IMR-90 (cell line): ENCODE data around the gene ZNF862. TPM values are rescaled to one million over a fixed set of nuclear protein-coding genes. Genes with fewer than 3 reads are reported as not detected.

Experiments used
- ATAC-seq: fragments of 200-7000 bp; cut with Tn5 transposase; 2 replicates; pipeline ENCODE4 v1.9.1; 2020; ENCODE audit warnings: low read depth, mild to moderate bottlenecking, moderate library complexity
- BruUV-seq: library from RNA; stranded (reverse); fragments of 400-500 nt; replicated peaks from 2 replicates; lab custom pipeline; 2021; lab: Mats Ljungman, UMichigan
- CTCF ChIA-PET: fragments of 300-600 bp; formaldehyde crosslinking; extraction: SDS; loops from one replicate; lab custom pipeline; 2021; ENCODE audit warnings: antibody characterized with exemption; lab: Yijun Ruan, JAX
- POLR2A ChIA-PET: fragments of 300-600 bp; sonication (Branson Sonifier 250); formaldehyde crosslinking; loops from one replicate; lab custom pipeline; 2022; ENCODE audit warnings: antibody characterized with exemption; ENCODE audit not compliant: unreplicated experiment; lab: Charles Lee
- DNase-seq: peaks from one replicate; pipeline ENCODE4 v3.0.0; 2013
- H2AFZ ChIP-seq: replicated peaks from 2 replicates; pipeline ENCODE3; 2013; ENCODE audit warnings: low read length, mild to moderate bottlenecking; ENCODE audit not compliant: poor library complexity
- H2AK5ac ChIP-seq: 2 replicates; pipeline ENCODE4 v1.6.1; 2013; ENCODE audit warnings: low read depth, low read length, inconsistent platforms
- H2AK9ac ChIP-seq: replicated peaks from 2 replicates; pipeline ENCODE3; 2013; ENCODE audit warnings: mild to moderate bottlenecking, low read depth, low read length, moderate library complexity; ENCODE audit not compliant: poor library complexity
- H2BK120ac ChIP-seq: 2 replicates; pipeline ENCODE4 v1.6.1; 2013; ENCODE audit warnings: low read depth, low read length, inconsistent platforms
- H2BK15ac ChIP-seq: 3 replicates; pipeline ENCODE4 v1.6.1; 2013; ENCODE audit warnings: low read depth, low read length, inconsistent platforms
- H2BK20ac ChIP-seq: 2 replicates; pipeline ENCODE4 v1.6.1; 2013; ENCODE audit warnings: low read depth, mild to moderate bottlenecking, inconsistent platforms, low read length, moderate library complexity
- H2BK5ac ChIP-seq: 2 replicates; pipeline ENCODE4 v1.6.1; 2013; ENCODE audit warnings: mild to moderate bottlenecking, low read depth, low read length, inconsistent platforms; ENCODE audit not compliant: poor library complexity, severe bottlenecking
- H3K14ac ChIP-seq: replicated peaks from 2 replicates; pipeline ENCODE4 v1.6.1; 2013; ENCODE audit warnings: low read depth, low read length, inconsistent platforms
- H3K18ac ChIP-seq: 2 replicates; pipeline ENCODE4 v1.6.1; 2013; ENCODE audit warnings: low read depth, low read length, control low read depth
- H3K23ac ChIP-seq: 2 replicates; pipeline ENCODE4 v1.6.1; 2013; ENCODE audit warnings: low read depth, low read length, inconsistent platforms
- H3K27ac ChIP-seq: 2 replicates; pipeline ENCODE4 v1.5.1; 2013; ENCODE audit warnings: mild to moderate bottlenecking, control low read depth, low read length; ENCODE audit not compliant: insufficient read depth
- H3K27me3 ChIP-seq: 2 replicates; pipeline ENCODE4 v1.6.1; 2013; ENCODE audit warnings: low read length; ENCODE audit not compliant: control insufficient read depth, insufficient read depth
- H3K36me3 ChIP-seq: 2 replicates; pipeline ENCODE4 v1.6.1; 2013; ENCODE audit warnings: low read length, mixed read lengths; ENCODE audit not compliant: control insufficient read depth, insufficient read depth
- H3K4ac ChIP-seq: 2 replicates; pipeline ENCODE4 v1.6.1; 2013; ENCODE audit warnings: low read depth, low read length, inconsistent platforms
- H3K4me1 ChIP-seq: 2 replicates; pipeline ENCODE4 v1.6.1; 2013; ENCODE audit warnings: low read length, mixed read lengths; ENCODE audit not compliant: control insufficient read depth, insufficient read depth
- H3K4me2 ChIP-seq: 2 replicates; pipeline ENCODE4 v1.6.1; 2013; ENCODE audit warnings: low read depth, mild to moderate bottlenecking, control low read depth, low read length, moderate library complexity
- H3K4me3 ChIP-seq: 2 replicates; pipeline ENCODE4 v1.5.1; 2013; ENCODE audit warnings: low read depth, mild to moderate bottlenecking, control low read depth, low read length, moderate library complexity; ENCODE audit not compliant: insufficient read depth
- H3K56ac ChIP-seq: 2 replicates; pipeline ENCODE4 v1.6.1; 2013; ENCODE audit warnings: low read length, inconsistent platforms; ENCODE audit not compliant: insufficient read depth; ENCODE audit errors: extremely low read depth
- H3K79me1 ChIP-seq, 2 experiments: 2 replicates each; pipeline ENCODE4 v1.6.1; 2013; ENCODE audit warnings: low read length in 2 of 2, inconsistent platforms in 1 of 2, low read depth in 1 of 2
- H3K9ac ChIP-seq: 2 replicates; pipeline ENCODE4 v1.6.1; 2013; ENCODE audit warnings: low read depth, low read length, control low read depth
- H3K9me1 ChIP-seq: 2 replicates; pipeline ENCODE4 v1.6.1; 2013; ENCODE audit warnings: low read length, inconsistent platforms; ENCODE audit not compliant: insufficient read depth
- H3K9me3 ChIP-seq: 2 replicates; pipeline ENCODE4 v1.6.1; 2013; ENCODE audit warnings: low read length; ENCODE audit not compliant: control insufficient read depth, insufficient read depth
- H4K20me1 ChIP-seq: 2 replicates; pipeline ENCODE4 v1.6.1; 2013; ENCODE audit warnings: low read length, inconsistent platforms; ENCODE audit not compliant: insufficient read depth
- H4K5ac ChIP-seq: 2 replicates; pipeline ENCODE4 v1.6.1; 2013; ENCODE audit warnings: mild to moderate bottlenecking, low read depth, low read length, control low read depth
- H4K8ac ChIP-seq, 2 experiments: 2 replicates each; pipeline ENCODE4 v1.6.1; 2013; ENCODE audit warnings: low read depth in 2 of 2, low read length in 2 of 2, control low read depth in 1 of 2, inconsistent platforms in 1 of 2
- H4K91ac ChIP-seq: 2 replicates; pipeline ENCODE4 v1.6.1; 2013; ENCODE audit warnings: low read depth, low read length, inconsistent platforms; ENCODE audit not compliant: insufficient read depth
- BHLHE40 ChIP-seq: fragments of 150-350 bp; IDR thresholded peaks from 2 replicates; pipeline ENCODE4 v1.6.1; 2016; ENCODE audit warnings: mild to moderate bottlenecking, low read depth, low read length
- FOS ChIP-seq: fragments of 150-350 bp; IDR thresholded peaks from 2 replicates; pipeline ENCODE4 v1.6.1; 2016; ENCODE audit warnings: low read depth, low read length
- NFE2L2 ChIP-seq: fragments of 150-350 bp; IDR thresholded peaks from 2 replicates; pipeline ENCODE4 v1.6.1; 2016; ENCODE audit warnings: low read depth, mild to moderate bottlenecking, low read length
- RFX5 ChIP-seq: IDR thresholded peaks from 2 replicates; pipeline ENCODE4 v1.8.0; 2012; ENCODE audit warnings: low read depth, mild to moderate bottlenecking, low read length, moderate library complexity
- WGBS, 2 experiments: methylation state at CpG; one replicate each; pipeline versions ENCODE4 v1.1.5 to v1.1.7; 2013; ENCODE audit warnings: missing lambda C conversion rate in 2 of 2; ENCODE audit not compliant: insufficient read length in 1 of 2; ENCODE audit errors: extremely low coverage in 2 of 2; 5-methylcytosine and 5-hydroxymethylcytosine counted together
- dilution Hi-C: fragments of 300-500 bp; cut with HindIII; formaldehyde crosslinking; loops from one replicate; pipeline ENCODE4 v1.14.3; 2018; ENCODE audit warnings: low sequenced_read_pairs; ENCODE audit not compliant: unreplicated experiment
- in situ Hi-C: fragments of 300-500 bp; cut with MboI; formaldehyde crosslinking; loops from 3 replicates; pipeline ENCODE4 v1.14.3; 2019; ENCODE audit warnings: low sequenced_read_pairs, inconsistent platforms, mixed read lengths
- intact Hi-C: fragments of 100-400 bp; cut with micrococcal nuclease; formaldehyde crosslinking; loops from 2 replicates; pipeline ENCODE4 v1.10.0; 2022
- polyA plus RNA-seq, 3 experiments: library from polyadenylated mRNA; depleted of rRNA; stranded (reverse); fragments of >200 nt; gene quantifications; 2 replicates each; pipeline ENCODE4 v1.2.3, GENCODE V29; 2012; ENCODE audit warnings: low replicate concordance in 1 of 3
- total RNA-seq: library from RNA; depleted of rRNA; stranded (reverse); fragments of >200 nt; gene quantifications from 2 replicates; pipeline ENCODE4 v1.2.3, GENCODE V29; 2012
- TF ChIP-seq, protein P1 (sequence below): fragments of 150-350 bp; IDR thresholded peaks from 2 replicates; pipeline ENCODE4 v1.6.1; 2017; ENCODE audit warnings: mild to moderate bottlenecking, antibody characterized with exemption, low read length, low read depth

ZNF862 gene
- total and polyA plus RNA-seq, 2 of the 4 experiments (the other 2 are of a cell fraction), result 5.9 to 10.8 TPM

DNA sequence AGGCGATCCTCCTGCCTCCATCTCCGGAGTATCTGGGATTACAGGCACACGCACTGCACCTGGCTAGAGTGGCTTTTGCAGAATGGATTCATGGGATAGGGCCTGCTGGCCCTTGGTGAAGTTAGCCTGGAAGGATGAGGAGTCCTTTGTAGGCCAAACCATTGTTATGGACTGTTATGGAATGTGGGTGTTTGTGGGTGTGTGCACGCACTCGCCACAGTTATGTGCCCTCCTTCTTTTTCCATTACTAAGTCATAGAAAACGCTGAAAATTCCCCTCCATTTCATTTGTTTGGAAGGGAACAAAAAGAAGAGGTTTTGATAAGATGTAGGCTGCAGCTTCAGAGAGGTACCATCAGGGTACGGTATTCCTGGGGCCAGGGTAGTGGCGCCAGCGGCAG is 15.0 kb downstream of the ZNF862 start:
- Histone ChIP-seq H2AK5ac (no peak overlapping the region), H2BK5ac (no peak overlapping the region), H4K5ac (no peak overlapping the region), H3K56ac (no peak overlapping the region), H3K4me3 (no peak overlapping the region), H2BK15ac (no peak overlapping the region), H4K91ac (no peak overlapping the region), H3K14ac (no peak overlapping the region), H3K4me1 (peaks cover 13% of the 10 kb centered on the region), H2AFZ (no peak overlapping the region), H2AK9ac (no peak overlapping the region), H3K4ac (no peak overlapping the region), H3K27me3 (no peaks in the 10 kb centered on the region), H3K36me3 (peaks cover 10% of the 10 kb centered on the region; the same call in 1 of the 2 replicates), H3K4me2 (no peak overlapping the region), H3K18ac (no peak overlapping the region), H3K9ac (no peak overlapping the region), H3K9me1 (peaks cover 11% of the 10 kb centered on the region), H4K8ac (no peak overlapping the region), H2BK20ac (no peak overlapping the region), H3K79me1 (no peaks in the 10 kb centered on the region), H4K20me1 (no peaks in the 10 kb centered on the region), H3K23ac (no peak overlapping the region), H3K9me3 (no peaks in the 10 kb centered on the region), H3K27ac (no peak overlapping the region), H2BK120ac (no peak overlapping the region)
- ChIA-PET POLR2A (interaction anchor here (0.7 kb wide), 1 partner anchor 1193 kb away, joined by 6 read pairs; no protein-coding TSS in a partner anchor), CTCF (no interaction called here)
- DNase-seq (peak; percentile 7), ATAC-seq (no peak)
- dilution Hi-C loops, result no loop called here
- in situ Hi-C loops, result loop anchor here (25.0 kb wide), 1 partner anchor 559 kb away; a partner anchor contains a TSS
- TF ChIP-seq NFE2L2 (no peak), FOS (no peak), BHLHE40 (no peak), RFX5 (no peak)
- TF ChIP-seq, protein P1, sequence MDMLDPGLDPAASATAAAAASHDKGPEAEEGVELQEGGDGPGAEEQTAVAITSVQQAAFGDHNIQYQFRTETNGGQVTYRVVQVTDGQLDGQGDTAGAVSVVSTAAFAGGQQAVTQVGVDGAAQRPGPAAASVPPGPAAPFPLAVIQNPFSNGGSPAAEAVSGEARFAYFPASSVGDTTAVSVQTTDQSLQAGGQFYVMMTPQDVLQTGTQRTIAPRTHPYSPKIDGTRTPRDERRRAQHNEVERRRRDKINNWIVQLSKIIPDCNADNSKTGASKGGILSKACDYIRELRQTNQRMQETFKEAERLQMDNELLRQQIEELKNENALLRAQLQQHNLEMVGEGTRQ, result no peak
- no TSS peak for BruUV-seq
- intact Hi-C loops, result no loop called here
- 96% methylated on average over 4 of the region's 9 CpGs; no CpG with 5 or more reads in 1 of the 2 experiments for WGBS, 2 experiments
